Breast epithelium (tissue), 3 donors: Measurements from ENCODE around the gene BCL2L12.

Experiments used
- POLR2A ChIP-seq: fragments of 450-650 bp; IDR thresholded peaks from one replicate; pipeline ENCODE4 v1.6.1; 2016; ENCODE audit warnings: antibody characterized with exemption, mild to moderate bottlenecking, moderate library complexity
- POLR2AphosphoS5 ChIP-seq, 3 donors: sonication (generic); formaldehyde crosslinking; IDR thresholded peaks; one replicate each; pipeline ENCODE4 v1.6.1; 2017; ENCODE audit warnings: antibody characterized with exemption in 3 of 3
- TF ChIP-seq, protein P1 (sequence below), 3 donors: fragments of 450-650 bp; IDR thresholded peaks; one replicate each; pipeline ENCODE4 v1.5.1; 2016 to 2017; ENCODE audit warnings: antibody characterized with exemption in 3 of 3, mild to moderate bottlenecking in 3 of 3, moderate library complexity in 3 of 3

- TF ChIP-seq, protein P1, sequence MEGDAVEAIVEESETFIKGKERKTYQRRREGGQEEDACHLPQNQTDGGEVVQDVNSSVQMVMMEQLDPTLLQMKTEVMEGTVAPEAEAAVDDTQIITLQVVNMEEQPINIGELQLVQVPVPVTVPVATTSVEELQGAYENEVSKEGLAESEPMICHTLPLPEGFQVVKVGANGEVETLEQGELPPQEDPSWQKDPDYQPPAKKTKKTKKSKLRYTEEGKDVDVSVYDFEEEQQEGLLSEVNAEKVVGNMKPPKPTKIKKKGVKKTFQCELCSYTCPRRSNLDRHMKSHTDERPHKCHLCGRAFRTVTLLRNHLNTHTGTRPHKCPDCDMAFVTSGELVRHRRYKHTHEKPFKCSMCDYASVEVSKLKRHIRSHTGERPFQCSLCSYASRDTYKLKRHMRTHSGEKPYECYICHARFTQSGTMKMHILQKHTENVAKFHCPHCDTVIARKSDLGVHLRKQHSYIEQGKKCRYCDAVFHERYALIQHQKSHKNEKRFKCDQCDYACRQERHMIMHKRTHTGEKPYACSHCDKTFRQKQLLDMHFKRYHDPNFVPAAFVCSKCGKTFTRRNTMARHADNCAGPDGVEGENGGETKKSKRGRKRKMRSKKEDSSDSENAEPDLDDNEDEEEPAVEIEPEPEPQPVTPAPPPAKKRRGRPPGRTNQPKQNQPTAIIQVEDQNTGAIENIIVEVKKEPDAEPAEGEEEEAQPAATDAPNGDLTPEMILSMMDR (IDR thresholded peaks at IDR 0.05): no peak
- no peak for TF ChIP-seq POLR2A
- TF ChIP-seq POLR2AphosphoS5 (IDR thresholded peaks at IDR 0.05): no peak
Observed at GRCh38 chr19:49655570-49656455, 9.9 kb upstream of the BCL2L12 start.
